DMS 273 treated with DMSO at 0.1 percent for 48 hours (cell line): ENCODE results near the gene SYCE3.
"Not testable (repeated sequence)": the region's sequence is repeated elsewhere in the genome, so short reads cannot be mapped to it uniquely, and the experiment has no call there.

Experiments used
- DNase-seq: peaks from one replicate; lab custom pipeline; 2025; lab: John Stamatoyannopoulos, UW

The SYCE3 gene

DNA sequence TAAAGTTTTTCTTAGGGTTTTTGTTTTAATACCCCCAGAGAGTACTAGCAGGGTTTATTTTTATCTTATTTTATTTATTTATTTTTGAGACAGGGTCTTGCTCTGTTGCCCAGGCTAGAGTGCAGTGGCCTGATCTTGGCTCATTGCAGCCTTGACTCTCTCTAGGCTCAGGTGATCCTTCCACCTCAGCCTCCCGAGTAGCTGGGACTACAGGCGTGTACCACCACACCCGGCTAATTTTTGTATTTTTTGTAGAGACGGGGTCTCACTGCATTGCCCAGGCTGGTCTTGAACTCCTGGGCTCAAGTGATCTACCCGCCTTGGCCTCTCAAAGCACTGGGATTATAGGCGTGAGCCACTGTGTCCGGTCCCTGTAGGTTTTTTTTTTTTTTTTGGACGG is 42.5 kb downstream of the SYCE3 start:
- not testable (repeated sequence) for DNase-seq

DNA sequence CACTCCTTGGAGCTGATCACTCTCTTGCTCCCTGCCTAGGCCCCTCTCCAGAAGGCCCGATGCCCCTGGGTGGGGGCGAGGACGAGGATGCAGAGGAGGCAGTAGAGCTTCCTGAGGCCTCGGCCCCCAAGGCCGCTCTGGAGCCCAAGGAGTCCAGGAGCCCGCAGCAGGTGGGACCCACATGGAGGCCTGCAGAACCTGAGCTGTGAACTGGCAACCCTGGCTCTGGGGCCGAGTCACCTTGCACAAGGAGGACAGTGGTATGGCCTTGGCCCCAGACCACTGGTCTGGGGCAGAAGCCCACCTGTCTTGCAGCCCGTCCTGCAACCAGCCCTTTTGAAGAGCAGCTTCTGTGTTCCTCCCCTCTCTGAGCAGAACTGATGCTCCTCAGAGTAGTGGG is 43.6 kb downstream of the SYCE3 start:
- no peak for DNase-seq

GRCh38 chr22:50518606-50519005 is 44.1 kb downstream of the SYCE3 start:
- DNase-seq, result no peak

- DNase-seq, result no peak
Observed at GRCh38 chr22:50517495-50518260, 45.0 kb downstream of the SYCE3 start.

DNA sequence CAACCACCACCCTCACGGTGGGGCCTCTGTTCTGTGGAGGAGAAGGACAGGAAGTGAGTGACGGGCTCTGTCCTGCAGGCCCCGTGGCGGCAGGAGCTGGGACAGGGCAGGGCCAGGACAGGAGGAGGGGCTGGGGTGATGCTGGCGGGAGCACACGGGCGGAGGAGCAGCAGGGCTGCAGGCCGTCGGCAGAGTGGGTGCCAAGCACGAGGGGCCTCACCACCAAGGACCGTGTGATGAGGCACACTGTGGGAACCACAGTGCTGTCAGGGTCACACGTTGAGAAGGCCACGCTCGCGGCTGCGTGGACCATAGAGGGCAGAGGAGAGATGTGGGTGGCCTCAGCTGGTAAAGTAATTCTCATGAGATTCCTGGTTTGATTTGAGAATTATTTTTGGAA is 45.8 kb downstream of the SYCE3 start:
- DNase-seq, result no peak

DNA sequence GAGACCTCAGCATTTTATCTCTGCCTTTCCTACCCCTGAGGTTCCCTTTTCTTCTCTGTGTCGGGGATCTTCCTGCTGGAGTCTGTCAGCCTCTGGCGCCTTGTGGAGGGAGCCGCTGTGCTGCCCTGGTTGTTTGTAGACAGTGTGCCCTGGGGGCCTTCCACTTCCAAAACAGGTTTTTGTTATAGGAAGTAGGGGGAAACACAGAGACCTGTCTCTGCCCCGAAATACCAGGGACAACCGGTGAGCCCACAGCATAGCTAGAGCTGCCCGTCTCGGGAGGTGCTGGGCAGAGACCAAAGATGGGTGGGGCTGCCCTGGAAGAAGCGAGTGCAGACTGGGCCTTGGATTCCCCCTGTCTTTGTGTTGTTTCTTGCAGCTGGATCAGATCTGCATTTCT is 46.7 kb downstream of the SYCE3 start:
- no peak for DNase-seq

DNA sequence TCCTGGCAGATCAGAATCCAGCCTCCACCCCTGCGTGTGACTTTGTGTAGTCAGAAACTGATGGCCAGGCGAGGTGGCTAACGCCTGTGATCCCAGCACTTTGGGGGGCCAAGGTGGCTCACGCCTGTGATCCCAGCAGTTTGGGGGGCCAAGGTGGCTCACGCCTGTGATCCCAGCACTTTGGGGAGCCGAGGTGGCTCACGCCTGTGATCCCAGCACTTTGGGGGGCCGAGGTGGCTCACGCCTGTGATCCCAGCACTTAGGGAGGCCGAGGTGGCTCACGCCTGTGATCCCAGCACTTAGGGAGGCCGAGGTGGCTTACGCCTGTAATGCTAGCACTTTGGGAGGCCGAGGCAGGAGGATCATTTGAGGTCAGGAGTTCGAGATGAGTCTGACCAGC is 49.5 kb downstream of the SYCE3 start:
- DNase-seq, result no peak

DNA sequence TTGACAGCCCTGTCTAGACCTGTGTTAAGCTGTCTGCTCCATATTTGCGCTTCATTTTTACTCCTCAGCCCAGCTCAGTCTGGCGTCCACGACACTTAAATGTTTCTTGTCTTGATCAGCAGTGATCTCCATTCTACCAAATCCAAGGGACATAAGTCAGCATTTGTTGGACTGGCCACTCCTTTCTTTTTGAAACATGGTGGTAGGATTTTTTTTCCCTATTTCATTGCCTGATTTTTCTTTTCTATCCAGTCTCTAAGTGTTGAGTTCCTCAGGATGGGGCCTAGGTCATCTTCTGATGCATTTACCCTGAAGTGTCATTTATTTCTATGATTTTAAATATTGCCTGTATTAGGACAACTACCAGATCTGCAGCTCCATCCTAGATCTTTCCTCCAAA is 53.8 kb downstream of the SYCE3 start:
- DNase-seq, result no peak

- peak; percentile 67 for DNase-seq
Observed at GRCh38 chr22:50507991-50508884, 54.5 kb downstream of the SYCE3 start, which contains the start of gene NCAPH2. TSS of gene NCAPH2 (plus strand) at chr22:50508224. CDS start at chr22:50508338, 114 bp downstream.

DNA sequence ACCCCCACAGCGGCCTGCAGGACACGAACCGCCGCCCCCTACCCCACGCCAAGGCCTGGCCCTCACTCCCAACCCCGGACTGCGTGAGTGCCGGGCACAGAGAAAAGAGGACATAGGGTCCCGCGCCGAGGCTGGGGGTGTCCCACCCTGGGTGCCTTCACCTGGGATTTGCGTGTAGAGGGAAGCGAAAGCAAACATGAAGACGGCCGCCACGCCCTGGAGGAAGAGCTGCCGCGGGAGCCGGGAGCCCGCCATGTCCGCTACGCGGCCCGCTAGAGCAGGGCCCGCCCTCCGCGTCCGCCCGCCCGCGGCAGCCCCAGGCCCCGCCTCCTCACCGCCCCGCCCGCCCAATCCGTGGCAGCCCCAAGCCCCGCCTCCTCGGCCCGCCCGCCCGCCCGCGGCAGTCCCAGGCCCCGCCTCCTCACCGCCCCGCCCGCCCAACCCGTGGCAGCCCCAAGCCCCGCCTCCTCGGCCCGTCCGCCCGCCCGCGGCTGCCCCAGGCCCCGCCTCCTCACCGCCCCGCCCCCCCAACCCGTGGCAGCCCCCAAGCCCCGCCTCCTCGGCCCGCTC is 55.2 kb downstream of the SYCE3 start, which contains the start of gene LMF2:
Gene LMF2 (minus strand): TSS at position 282 of the 570 bp plus-strand sequence. CDS start 27 bp downstream, at position 255.
- peak; percentile 67 for DNase-seq

GRCh38 chr22:50506611-50507420 is 55.9 kb downstream of the SYCE3 start:
- no peak for DNase-seq

GRCh38 chr22:50505776-50506610 is 56.7 kb downstream of the SYCE3 start:
- DNase-seq, result no peak

GRCh38 chr22:50505276-50505775 is 57.4 kb downstream of the SYCE3 start:
- no peak for DNase-seq

GRCh38 chr22:50504369-50505211 is 58.1 kb downstream of the SYCE3 start:
- no peak for DNase-seq

DNA sequence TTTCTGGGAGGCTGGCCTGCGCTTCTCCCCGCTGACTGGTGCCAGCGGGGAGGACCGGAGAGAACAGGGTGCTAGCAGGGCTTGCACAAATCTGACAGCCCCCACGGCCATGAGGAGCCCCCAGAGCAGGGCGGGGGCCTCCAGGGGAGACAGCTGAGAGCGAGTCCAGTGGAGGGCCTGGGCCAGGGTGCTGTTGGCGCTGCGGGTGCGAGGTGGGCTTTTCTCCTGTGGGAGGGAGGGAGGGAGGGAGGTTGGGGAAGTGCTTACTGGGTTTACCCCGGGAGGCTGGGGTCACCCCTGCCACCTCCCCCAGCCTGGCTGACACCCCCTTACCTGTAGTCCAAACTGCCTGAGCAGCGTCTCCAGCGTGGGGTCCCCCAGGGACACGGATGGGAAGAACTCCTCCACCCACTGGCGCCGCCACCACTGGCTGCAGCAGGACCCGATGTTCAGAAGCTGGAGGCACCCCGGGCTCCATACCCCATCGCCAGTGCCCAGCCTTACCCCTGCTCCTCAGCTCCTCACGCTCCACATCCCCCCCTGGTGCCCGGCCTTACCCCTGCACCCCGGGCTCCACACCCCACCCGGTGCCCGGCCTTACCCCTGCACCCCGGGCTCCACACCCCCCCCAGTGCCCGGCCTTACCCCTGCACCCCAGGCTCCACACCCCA is 59.1 kb downstream of the SYCE3 start:
- DNase-seq, result no peak

DNA sequence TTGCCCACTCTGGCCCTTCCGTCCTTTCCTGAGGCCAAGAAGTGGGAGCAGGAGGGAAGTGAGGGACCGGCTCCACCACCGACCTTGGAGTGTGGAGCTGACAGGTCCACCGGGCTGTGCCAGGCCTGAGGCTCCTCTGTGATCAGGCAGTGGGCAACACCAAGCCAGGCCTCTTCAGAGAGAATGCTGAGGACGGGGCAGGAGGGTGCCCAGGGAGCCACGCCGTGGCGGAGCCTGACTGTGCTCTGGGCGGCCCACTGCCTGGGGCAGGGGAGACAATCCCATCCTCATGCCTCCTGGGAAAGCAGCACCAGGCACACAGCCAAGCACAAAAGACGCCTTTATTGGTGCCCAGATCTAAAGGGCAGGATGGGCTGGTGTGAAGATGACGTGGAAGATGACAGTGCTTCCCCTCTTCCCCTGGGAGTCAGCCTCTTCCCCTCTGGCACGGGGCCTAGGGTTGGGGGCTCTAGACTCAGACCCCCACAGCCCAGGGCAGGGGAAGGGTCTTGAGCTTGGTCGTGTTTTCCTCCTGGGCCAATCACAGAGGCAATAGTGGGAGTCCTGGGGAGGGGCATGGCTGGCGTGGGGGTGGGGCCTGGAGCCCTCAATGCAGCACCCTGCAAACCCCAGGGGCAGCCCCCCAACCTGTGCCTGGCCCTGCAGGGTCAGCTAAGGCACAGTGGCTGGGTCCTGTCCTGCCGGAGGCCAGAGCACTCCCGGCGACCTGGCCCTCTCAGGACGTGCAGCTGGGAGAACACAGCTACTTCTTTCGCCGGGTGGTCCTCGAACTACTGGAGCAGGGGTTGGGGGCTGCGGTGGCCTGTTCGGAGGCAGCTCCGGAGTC is 59.9 kb downstream of the SYCE3 start:
- no peak for DNase-seq

- DNase-seq, result no peak
Observed at GRCh38 chr22:50502096-50502495, 60.6 kb downstream of the SYCE3 start.
